Measurements from ENCODE around the gene PCP2.

The PCP2 gene

GRCh38 chr19:7625763-7626372, 7.7 kb downstream of the PCP2 start:
- in situ Hi-C loops (cut with MboI; ENCODE audit: low pct_unique_long_range_greater_than_20kb, low sequenced_read_pairs, unreplicated experiment): no loop called here
- DNase-seq (ENCODE audit: low spot score): no peak
- TF ChIP-seq, protein P1, sequence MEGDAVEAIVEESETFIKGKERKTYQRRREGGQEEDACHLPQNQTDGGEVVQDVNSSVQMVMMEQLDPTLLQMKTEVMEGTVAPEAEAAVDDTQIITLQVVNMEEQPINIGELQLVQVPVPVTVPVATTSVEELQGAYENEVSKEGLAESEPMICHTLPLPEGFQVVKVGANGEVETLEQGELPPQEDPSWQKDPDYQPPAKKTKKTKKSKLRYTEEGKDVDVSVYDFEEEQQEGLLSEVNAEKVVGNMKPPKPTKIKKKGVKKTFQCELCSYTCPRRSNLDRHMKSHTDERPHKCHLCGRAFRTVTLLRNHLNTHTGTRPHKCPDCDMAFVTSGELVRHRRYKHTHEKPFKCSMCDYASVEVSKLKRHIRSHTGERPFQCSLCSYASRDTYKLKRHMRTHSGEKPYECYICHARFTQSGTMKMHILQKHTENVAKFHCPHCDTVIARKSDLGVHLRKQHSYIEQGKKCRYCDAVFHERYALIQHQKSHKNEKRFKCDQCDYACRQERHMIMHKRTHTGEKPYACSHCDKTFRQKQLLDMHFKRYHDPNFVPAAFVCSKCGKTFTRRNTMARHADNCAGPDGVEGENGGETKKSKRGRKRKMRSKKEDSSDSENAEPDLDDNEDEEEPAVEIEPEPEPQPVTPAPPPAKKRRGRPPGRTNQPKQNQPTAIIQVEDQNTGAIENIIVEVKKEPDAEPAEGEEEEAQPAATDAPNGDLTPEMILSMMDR (IDR thresholded peaks at IDR 0.05; ENCODE audit: extremely low read depth, insufficient read depth, missing control alignments): no peak

DNA sequence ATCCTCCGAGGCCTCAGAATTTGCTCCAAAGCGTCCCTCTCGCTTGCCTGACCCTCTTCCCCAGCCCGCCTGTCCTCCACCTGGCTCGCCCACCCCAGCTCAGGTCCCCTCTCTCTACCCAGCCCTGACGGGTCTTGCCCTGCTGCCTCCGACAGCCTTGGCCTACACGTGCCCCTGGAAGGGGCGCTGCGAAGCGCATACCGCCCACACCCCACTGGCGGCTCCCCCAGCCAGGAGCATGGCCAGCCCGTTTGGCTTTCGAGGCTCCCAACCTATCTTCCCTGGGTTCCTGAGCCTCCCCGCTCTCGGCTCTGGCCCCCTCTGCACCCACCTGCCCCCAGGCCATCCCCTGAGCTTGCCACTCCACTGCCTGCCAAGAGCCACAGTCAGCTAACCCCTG, 8.7 kb downstream of the PCP2 start:
- no peak for DNase-seq (ENCODE audit: low spot score)
- in situ Hi-C loops (cut with MboI; ENCODE audit: low pct_unique_long_range_greater_than_20kb, low sequenced_read_pairs, unreplicated experiment): no loop called here
- TF ChIP-seq, protein P1 (IDR thresholded peaks at IDR 0.05; ENCODE audit: extremely low read depth, insufficient read depth, missing control alignments): no peak

- in situ Hi-C loops (cut with MboI; ENCODE audit: low pct_unique_long_range_greater_than_20kb, low sequenced_read_pairs, unreplicated experiment): no loop called here
- no peak for DNase-seq (ENCODE audit: low spot score)
- TF ChIP-seq, protein P1 (IDR thresholded peaks at IDR 0.05; ENCODE audit: extremely low read depth, insufficient read depth, missing control alignments): no peak
These were observed 9.6 kb downstream of the PCP2 start for GRCh38 chr19:7623725-7624603.

GRCh38 chr19:7622933-7623685, 10.4 kb downstream of the PCP2 start:
- in situ Hi-C loops (cut with MboI; ENCODE audit: low pct_unique_long_range_greater_than_20kb, low sequenced_read_pairs, unreplicated experiment): no loop called here
- TF ChIP-seq, protein P1 (IDR thresholded peaks at IDR 0.05; ENCODE audit: extremely low read depth, insufficient read depth, missing control alignments): no peak

GRCh38 chr19:7620442-7621412, 12.8 kb downstream of the PCP2 start:
- TF ChIP-seq, protein P1 (IDR thresholded peaks at IDR 0.05; ENCODE audit: extremely low read depth, insufficient read depth, missing control alignments): no peak
- no peak for DNase-seq (ENCODE audit: low spot score)
- in situ Hi-C loops (cut with MboI; ENCODE audit: low pct_unique_long_range_greater_than_20kb, low sequenced_read_pairs, unreplicated experiment): no loop called here

More at GRCh38 chr19:7622933-7623685, 10.4 kb downstream of the PCP2 start:
- DNase-seq (ENCODE audit: low spot score): no peak
